ENCODE measurements around the gene WNT5A.

- no peak for TF ChIP-seq SPI1 (IDR thresholded peaks at IDR 0.05; ENCODE audit: low read depth, low read length)
- no peak for TF ChIP-seq POLR2AphosphoS5 (IDR thresholded peaks at IDR 0.05; ENCODE audit: low read depth, low read length)
Measured at GRCh38 chr3:55518451-55518850, 31.3 kb upstream of the WNT5A start.
